AG04449 (cell line): ENCODE measurements around the gene UPB1.

Source experiments
- CTCF ChIA-PET: fragments of 350-600 bp; formaldehyde crosslinking; extraction: SDS; loops from one replicate; lab custom pipeline; 2021; ENCODE audit warnings: antibody characterized with exemption; lab: Yijun Ruan, JAX
- POLR2A ChIA-PET: fragments of 400-600, 350-600 bp; formaldehyde crosslinking; extraction: SDS; loops from one replicate; lab custom pipeline; 2020; ENCODE audit warnings: antibody characterized with exemption, inconsistent platforms; lab: Yijun Ruan, JAX
- DNase-seq: peaks from one replicate; pipeline ENCODE4 v3.0.0-alpha.2; 2010; ENCODE audit warnings: low read depth, low spot score
- H3K4me3 ChIP-seq: 2 replicates; pipeline ENCODE4 v1.5.1; 2011; ENCODE audit warnings: low read depth, mild to moderate bottlenecking, control low read depth, low read length
- CTCF ChIP-seq: IDR thresholded peaks from one replicate; pipeline ENCODE4 v1.5.1; 2011; ENCODE audit warnings: mild to moderate bottlenecking, moderate library complexity, low read length, control low read depth, inconsistent platforms; ENCODE audit not compliant: insufficient read depth; ENCODE audit errors: missing control alignments

UPB1 gene

DNA sequence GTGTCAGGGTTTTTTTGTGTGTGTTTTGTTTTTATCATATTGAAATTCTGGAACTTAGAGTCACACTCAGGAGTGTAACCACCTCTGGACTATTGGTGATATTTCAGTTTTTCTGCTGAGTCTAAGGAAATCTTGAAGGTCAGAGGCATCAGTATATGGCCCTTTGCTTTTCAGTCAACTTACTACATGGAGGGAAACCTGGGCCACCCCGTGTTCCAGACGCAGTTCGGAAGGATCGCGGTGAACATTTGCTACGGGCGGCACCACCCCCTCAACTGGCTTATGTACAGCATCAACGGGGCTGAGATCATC lies 19.9 kb downstream of the UPB1 start:
- no peak for TF ChIP-seq CTCF
- DNase-seq: no peak
- POLR2A ChIA-PET: no interaction called here
- CTCF ChIA-PET: interaction anchor here (1.5 to 1.7 kb wide), 2 partner anchors 10 to 14 kb away, joined by 4 read pairs; no protein-coding TSS in a partner anchor
- H3K4me3 ChIP-seq: no peak overlapping the region

DNA sequence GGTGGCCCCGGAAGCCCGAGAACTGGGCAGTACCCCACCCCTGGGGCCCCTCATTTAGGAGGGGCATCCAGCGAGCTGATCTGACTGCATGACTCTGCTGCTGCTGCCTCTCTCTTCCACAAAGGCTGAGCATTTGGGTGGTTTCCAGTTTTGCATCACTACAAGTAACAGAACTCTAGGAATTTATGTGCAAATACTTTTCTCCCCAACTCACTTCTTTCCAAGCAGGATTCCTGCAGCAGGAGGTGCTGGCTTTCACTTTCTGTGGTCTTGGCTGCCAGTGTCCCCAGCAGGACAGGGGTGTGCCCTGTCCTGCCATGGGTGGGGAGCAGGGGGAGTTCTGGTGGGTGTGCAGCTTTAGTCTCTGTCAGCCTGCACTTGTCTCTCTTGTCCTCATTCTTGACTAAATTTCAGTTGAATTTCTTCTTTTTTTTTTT lies 21.2 kb downstream of the UPB1 start:
- CTCF ChIA-PET: interaction anchor here (1.0 to 1.7 kb wide), 8 partner anchors 8 to 192 kb away, joined by 3 to 7 read pairs (median 4); no protein-coding TSS in a partner anchor
- peak; percentile 78 for DNase-seq
- TF ChIP-seq CTCF: peak; percentile 7
- POLR2A ChIA-PET: no interaction called here
- H3K4me3 ChIP-seq: peak overlapping the region; percentile 34

DNA sequence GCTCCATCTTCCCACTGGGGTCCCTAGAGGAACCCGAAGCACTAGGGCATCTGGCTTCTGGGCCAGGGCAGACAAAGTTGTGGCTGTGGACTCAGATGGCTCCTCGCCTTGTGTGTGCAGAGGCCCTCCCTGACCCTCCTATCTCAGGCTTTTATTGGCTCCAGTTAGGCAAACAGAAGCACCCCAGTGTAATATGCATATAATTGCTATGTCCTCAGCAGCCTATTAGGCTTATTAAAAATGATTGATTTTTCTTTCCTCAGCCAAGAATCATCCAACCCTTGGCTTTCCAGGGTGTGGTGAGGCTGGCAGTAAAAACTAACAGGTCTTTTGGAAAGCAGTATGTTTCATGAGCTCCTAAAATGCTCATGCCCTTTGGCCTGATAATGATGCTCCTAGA lies 22.3 kb downstream of the UPB1 start:
- CTCF ChIA-PET: interaction anchor here (0.8 to 1.7 kb wide), 4 partner anchors 8 to 193 kb away, joined by 3 to 4 read pairs (median 4); no protein-coding TSS in a partner anchor
- no peak for TF ChIP-seq CTCF
- POLR2A ChIA-PET: no interaction called here
- no peak overlapping the region for H3K4me3 ChIP-seq
- no peak for DNase-seq

GRCh38 chr22:24518228-24518627 lies 23.1 kb downstream of the UPB1 start:
- no peak for TF ChIP-seq CTCF
- CTCF ChIA-PET: interaction anchor here (0.8 to 1.7 kb wide), 4 partner anchors 9 to 328 kb away, joined by 3 to 4 read pairs (median 4); no protein-coding TSS in a partner anchor
- POLR2A ChIA-PET: no interaction called here

GRCh38 chr22:24518771-24519485 lies 23.8 kb downstream of the UPB1 start:
- no peak overlapping the region for H3K4me3 ChIP-seq
- POLR2A ChIA-PET: no interaction called here
- no peak for TF ChIP-seq CTCF
- no peak for DNase-seq
- CTCF ChIA-PET: interaction anchor here (0.8 to 1.0 kb wide), 3 partner anchors 16 to 328 kb away, joined by 3 read pairs; no protein-coding TSS in a partner anchor

More at GRCh38 chr22:24518228-24518627, 23.1 kb downstream of the UPB1 start:
- H3K4me3 ChIP-seq: no peak overlapping the region
- no peak for DNase-seq

DNA sequence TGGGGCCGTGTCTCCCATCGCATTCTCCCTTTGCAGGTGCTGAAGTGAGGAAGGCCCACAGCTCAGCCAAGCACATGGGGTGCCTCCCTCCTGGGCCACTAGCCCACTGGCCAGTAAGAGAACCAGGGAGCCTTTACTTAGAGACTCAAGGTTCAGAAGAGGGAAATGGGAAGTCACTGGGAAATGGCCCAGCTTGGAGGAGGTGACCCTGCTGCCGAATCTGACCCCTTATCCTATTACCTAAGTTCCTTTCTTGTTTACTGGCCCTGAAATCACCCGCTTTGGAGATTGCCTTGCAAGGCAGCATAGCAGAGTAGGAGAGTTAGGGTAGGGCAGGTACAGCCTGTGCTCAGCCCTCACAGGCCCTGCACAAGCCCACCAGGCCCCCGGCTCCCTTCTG lies 24.4 kb downstream of the UPB1 start:
- no peak overlapping the region for H3K4me3 ChIP-seq
- no peak for TF ChIP-seq CTCF
- ChIA-PET CTCF (interaction anchor here (0.9 kb wide), 1 partner anchor 16 kb away, joined by 3 read pairs; no protein-coding TSS in a partner anchor), POLR2A (no interaction called here)
- DNase-seq: no peak
